HG02970 (cell line): ENCODE data around the gene PKM.
"Not testable (repeated sequence)": the region's sequence is repeated elsewhere in the genome, so short reads cannot be mapped to it uniquely, and the experiment has no call there.

ENCODE experiments used
- ATAC-seq: cut with Tn5 transposase; IDR thresholded peaks from one replicate; pipeline ENCODE4 v1.9.1; 2021; ENCODE audit warnings: mild to moderate bottlenecking, moderate library complexity, moderate number of reproducible peaks; ENCODE audit not compliant: unreplicated experiment, low FRiP score

Gene PKM

GRCh38 chr15:72179950-72180581 lies 50.9 kb downstream of the PKM start:
- no peak for ATAC-seq

GRCh38 chr15:72178976-72179585 lies 51.9 kb downstream of the PKM start:
- ATAC-seq = no peak

- ATAC-seq = no peak
These were observed 54.2 kb downstream of the PKM start for GRCh38 chr15:72176743-72177142.

- ATAC-seq = no peak
These were observed 54.8 kb downstream of the PKM start for GRCh38 chr15:72176159-72176558.

GRCh38 chr15:72175186-72176044 lies 55.6 kb downstream of the PKM start:
- ATAC-seq = no peak

- ATAC-seq = no peak
These were observed 56.3 kb downstream of the PKM start for GRCh38 chr15:72174551-72175165.

GRCh38 chr15:72173864-72174550 lies 57.0 kb downstream of the PKM start:
- no peak for ATAC-seq

GRCh38 chr15:72173401-72173800 lies 57.6 kb downstream of the PKM start:
- ATAC-seq = no peak

- no peak for ATAC-seq
These were observed 58.2 kb downstream of the PKM start for GRCh38 chr15:72172796-72173195.

- ATAC-seq = not testable (repeated sequence)
These were observed 59.0 kb downstream of the PKM start for GRCh38 chr15:72171978-72172377.

GRCh38 chr15:72170691-72171090 lies 60.3 kb downstream of the PKM start:
- ATAC-seq = no peak

- ATAC-seq = no peak
These were observed 60.9 kb downstream of the PKM start for GRCh38 chr15:72169921-72170611.

GRCh38 chr15:72169236-72169920 lies 61.6 kb downstream of the PKM start:
- no peak for ATAC-seq

GRCh38 chr15:72168808-72169190 lies 62.2 kb downstream of the PKM start:
- ATAC-seq = no peak

GRCh38 chr15:72168131-72168807 lies 62.7 kb downstream of the PKM start:
- ATAC-seq = no peak

GRCh38 chr15:72167445-72167844 lies 63.5 kb downstream of the PKM start:
- ATAC-seq = no peak

GRCh38 chr15:72166716-72167417 lies 64.1 kb downstream of the PKM start:
- no peak for ATAC-seq

GRCh38 chr15:72163719-72164118 lies 67.3 kb downstream of the PKM start:
- no peak for ATAC-seq
